GM21717 (cell line): ENCODE measurements around the gene ANKRD53.
"Not testable (repeated sequence)": the region's sequence is repeated elsewhere in the genome, so short reads cannot be mapped to it uniquely, and the experiment has no call there.

Experiments
- ATAC-seq: cut with Tn5 transposase; IDR thresholded peaks from one replicate; pipeline ENCODE4 v1.9.1; 2021; ENCODE audit warnings: mild to moderate bottlenecking, moderate library complexity; ENCODE audit not compliant: unreplicated experiment

The ANKRD53 gene

GRCh38 chr2:71005271-71006202 is 27.1 kb downstream of the ANKRD53 start:
- no peak for ATAC-seq

DNA sequence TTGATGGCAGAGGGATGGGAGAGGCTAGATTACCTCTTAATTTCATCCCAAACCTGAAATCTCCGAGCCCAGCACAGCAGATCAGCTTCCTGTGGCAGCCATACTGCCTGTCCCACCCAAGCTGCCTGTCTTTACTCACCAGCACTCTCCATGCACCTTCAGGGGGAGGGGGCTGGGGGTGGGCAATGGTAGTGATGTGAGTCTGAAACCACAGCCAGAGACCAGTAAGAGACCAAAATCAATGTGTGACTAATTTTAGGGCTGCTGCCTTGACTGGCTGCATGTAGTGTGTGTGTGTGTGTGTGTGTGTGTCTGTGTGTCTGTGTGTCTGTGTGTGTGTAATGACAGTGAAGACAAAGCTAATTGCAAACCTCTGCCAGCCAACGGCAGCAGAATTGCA is 27.9 kb downstream of the ANKRD53 start:
- no peak for ATAC-seq

- ATAC-seq: no peak
Observed at GRCh38 chr2:71006955-71007799, 28.7 kb downstream of the ANKRD53 start.

GRCh38 chr2:71008342-71008741 is 29.9 kb downstream of the ANKRD53 start:
- no peak for ATAC-seq

GRCh38 chr2:71011786-71012185 is 33.4 kb downstream of the ANKRD53 start:
- not testable (repeated sequence) for ATAC-seq

DNA sequence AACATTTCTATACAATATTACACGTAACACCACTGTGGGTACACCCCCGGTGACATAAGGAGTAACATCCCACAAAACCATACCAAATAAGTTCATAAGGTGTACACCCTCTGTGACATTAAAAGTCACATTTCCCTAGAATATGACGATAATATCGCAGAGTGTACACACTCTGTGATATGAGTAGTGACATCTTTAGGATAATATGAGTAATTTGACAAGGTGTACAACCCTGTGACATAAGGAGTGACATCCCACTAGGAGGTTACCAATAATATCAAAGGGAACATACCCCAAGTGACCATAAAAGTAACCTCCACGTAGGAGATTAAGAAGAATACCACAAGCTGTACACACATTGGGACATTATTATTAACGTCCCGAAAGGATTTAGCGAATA is 40.2 kb downstream of the ANKRD53 start:
- ATAC-seq: no peak

DNA sequence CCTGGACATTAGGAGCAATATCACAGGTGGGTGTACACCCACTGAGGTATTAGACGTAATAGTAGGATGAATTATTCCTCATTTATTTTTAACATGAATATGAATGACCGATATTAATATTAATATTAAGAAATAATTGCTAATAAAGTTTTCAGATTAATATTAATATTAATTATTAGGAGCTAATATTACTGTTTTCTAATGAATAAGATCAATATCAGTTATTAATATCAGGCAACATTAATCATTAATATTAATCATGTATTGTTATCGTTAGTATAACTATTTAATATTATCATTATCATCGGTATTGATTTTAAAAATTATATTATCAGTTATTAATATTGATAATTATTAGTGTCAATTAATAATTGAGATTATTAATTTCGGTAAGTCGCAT is 41.6 kb downstream of the ANKRD53 start:
- ATAC-seq: not testable (repeated sequence)

GRCh38 chr2:71021394-71021793 is 43.0 kb downstream of the ANKRD53 start:
- ATAC-seq: not testable (repeated sequence)

- ATAC-seq: not testable (repeated sequence)
Observed at GRCh38 chr2:71023553-71024243, 45.3 kb downstream of the ANKRD53 start.
